PFSK-1 (cell line): ENCODE measurements around the gene UST.

Experiments
- POLR2AphosphoS5 ChIP-seq: IDR thresholded peaks from 2 replicates; pipeline ENCODE4 v1.6.1; 2012; ENCODE audit warnings: low read depth, mild to moderate bottlenecking, control low read depth, low read length, moderate library complexity
- SIN3A ChIP-seq: IDR thresholded peaks from 2 replicates; pipeline ENCODE4 v1.6.1; 2012; ENCODE audit warnings: mild to moderate bottlenecking, low read length, moderate library complexity, borderline replicate concordance; ENCODE audit not compliant: insufficient read depth
- TAF1 ChIP-seq: IDR thresholded peaks from 2 replicates; pipeline ENCODE4 v1.6.1; 2012; ENCODE audit warnings: low read length, control low read depth, borderline replicate concordance; ENCODE audit not compliant: insufficient read depth

- TF ChIP-seq POLR2AphosphoS5 (no peak), TAF1 (no peak), SIN3A (no peak)
These were observed 21.9 kb downstream of the UST start for GRCh38 chr6:148768646-148769270.
